HepG2 (cell line): Measurements from ENCODE around the gene FALEC. TPM values are rescaled to one million over a fixed set of nuclear protein-coding genes. Genes with fewer than 3 reads are reported as not detected.

ENCODE experiments used
- ARNT2 ChIP-seq: sonication (generic); formaldehyde crosslinking; IDR thresholded peaks from 2 replicates; pipeline ENCODE4 v1.8.0; 2022; ENCODE audit warnings: mild to moderate bottlenecking, low read depth, missing genetic modification reagents, moderate library complexity
- EZH2 ChIP-seq: conservative IDR thresholded peaks from 2 replicates; pipeline ENCODE4 v1.6.1; 2012; ENCODE audit warnings: mild to moderate bottlenecking, low read depth, low read length, moderate library complexity
- FOSL1 ChIP-seq: sonication (generic); formaldehyde crosslinking; IDR thresholded peaks from 2 replicates; pipeline ENCODE4 v1.9.0; 2021; ENCODE audit warnings: missing genetic modification reagents, borderline replicate concordance
- MAFK ChIP-seq, 2 experiments: IDR thresholded peaks in 1 of 2; conservative IDR thresholded peaks in 1 of 2; 2 replicates each; pipeline ENCODE4 v1.6.1; 2011; ENCODE audit warnings: improper control_type of control experiment in 2 of 2, low read length in 2 of 2
- NONO ChIP-seq, 2 experiments: fragments of 450-650 bp in 1 of 2; sonication (generic) in 1 of 2; formaldehyde crosslinking in 1 of 2; IDR thresholded peaks in 1 of 2; conservative IDR thresholded peaks in 1 of 2; 2 replicates each; pipeline versions ENCODE4 v1.6.1 to v1.8.0; 2017 to 2022; ENCODE audit warnings: mild to moderate bottlenecking in 1 of 2, missing genetic modification reagents in 1 of 2, moderate library complexity in 1 of 2
- PHB2 ChIP-seq: fragments of 450-650 bp; IDR thresholded peaks from 2 replicates; pipeline ENCODE4 v1.6.1; 2018; ENCODE audit not compliant: partially characterized antibody
- REST ChIP-seq, 2 experiments: IDR thresholded peaks; 2 replicates each; pipeline ENCODE4 v1.6.1; 2011 to 2012; ENCODE audit warnings: low read length in 2 of 2, borderline replicate concordance in 1 of 2, low read depth in 1 of 2, mild to moderate bottlenecking in 1 of 2, moderate library complexity in 1 of 2
- SATB2 ChIP-seq: sonication (generic); formaldehyde crosslinking; IDR thresholded peaks from 2 replicates; pipeline ENCODE4 v1.5.0; 2020; ENCODE audit warnings: missing genetic modification reagents
- SNAPC5 ChIP-seq: sonication (generic); formaldehyde crosslinking; IDR thresholded peaks from 2 replicates; pipeline ENCODE4 v1.8.1; 2023; ENCODE audit warnings: mild to moderate bottlenecking, missing genetic modification reagents, borderline replicate concordance
- SSRP1 ChIP-seq: IDR thresholded peaks from 2 replicates; pipeline ENCODE4 v1.6.1; 2016; ENCODE audit warnings: control low read depth
- TEAD2 ChIP-seq: sonication (generic); formaldehyde crosslinking; IDR thresholded peaks from 2 replicates; pipeline ENCODE4 v1.9.0; 2021; ENCODE audit warnings: missing genetic modification reagents
- U2AF2 ChIP-seq: fragments of 200-400 bp; formaldehyde crosslinking; IDR thresholded peaks from 2 replicates; pipeline ENCODE4 v1.6.1; 2017; ENCODE audit warnings: low read depth, mild to moderate bottlenecking, low read length
- ZFP36L2 ChIP-seq: sonication (generic); formaldehyde crosslinking; IDR thresholded peaks from 2 replicates; pipeline ENCODE4 v1.4.0; 2020; ENCODE audit warnings: missing genetic modification reagents
- ZNF10 ChIP-seq: sonication (generic); formaldehyde crosslinking; IDR thresholded peaks from 2 replicates; pipeline ENCODE4 v1.4.0; 2020; ENCODE audit warnings: mild to moderate bottlenecking, low read depth, missing genetic modification reagents, borderline replicate concordance
- ZNF205 ChIP-seq: IDR thresholded peaks from 2 replicates; pipeline ENCODE4 v1.6.1; 2018; ENCODE audit warnings: missing biosample characterization, missing genetic modification reagents
- ZNF253 ChIP-seq: sonication (generic); formaldehyde crosslinking; IDR thresholded peaks from 2 replicates; pipeline ENCODE4 v1.8.0; 2022; ENCODE audit warnings: mild to moderate bottlenecking, missing genetic modification reagents, borderline replicate concordance
- ZNF484 ChIP-seq: sonication (generic); formaldehyde crosslinking; IDR thresholded peaks from 2 replicates; pipeline ENCODE4 v1.5.1; 2020; ENCODE audit warnings: mild to moderate bottlenecking, low read depth, missing genetic modification reagents, borderline replicate concordance
- ZNF496 ChIP-seq: sonication (generic); formaldehyde crosslinking; IDR thresholded peaks from 2 replicates; pipeline ENCODE4 v1.8.1; 2023; ENCODE audit warnings: mild to moderate bottlenecking, moderate library complexity, missing genetic modification reagents; ENCODE audit not compliant: insufficient replicate concordance
- ZNF556 ChIP-seq: sonication (generic); formaldehyde crosslinking; IDR thresholded peaks from 2 replicates; pipeline ENCODE4 v1.4.0; 2020; ENCODE audit warnings: mild to moderate bottlenecking, missing genetic modification reagents, borderline replicate concordance
- ZNF557 ChIP-seq: sonication (generic); formaldehyde crosslinking; IDR thresholded peaks from 2 replicates; pipeline ENCODE4 v1.4.0; 2020; ENCODE audit warnings: missing genetic modification reagents
- ZNF562 ChIP-seq: sonication (generic); formaldehyde crosslinking; IDR thresholded peaks from 2 replicates; pipeline ENCODE4 v1.8.0; 2022; ENCODE audit warnings: missing genetic modification reagents, borderline replicate concordance
- ZNF652 ChIP-seq: IDR thresholded peaks from 2 replicates; pipeline ENCODE4 v1.6.1; 2016; ENCODE audit warnings: low read depth, borderline replicate concordance
- ZNF780A ChIP-seq: sonication (generic); formaldehyde crosslinking; IDR thresholded peaks from 2 replicates; pipeline ENCODE4 v1.8.0; 2022; ENCODE audit warnings: mild to moderate bottlenecking, missing genetic modification reagents, moderate library complexity
- ZNF83 ChIP-seq: sonication (generic); formaldehyde crosslinking; IDR thresholded peaks from 2 replicates; pipeline ENCODE4 v1.4.0; 2020; ENCODE audit warnings: missing genetic modification reagents, mild to moderate bottlenecking, borderline replicate concordance
- polyA plus RNA-seq, 8 experiments: library from polyadenylated mRNA; depleted of rRNA in 3 of 8; stranded (reverse) in 7 of 8; unstranded in 1 of 8; fragments of >200 nt; fragmentation: Illumina TruSeq in 4 of 8; extraction: Trizol in 4 of 8; gene quantifications; 2 replicates each; pipeline versions ENCODE4 v1.2.1 to v1.2.3, GENCODE V29; 2011 to 2016; ENCODE audit warnings: low read depth in 4 of 8, missing spikeins in 1 of 8, mixed read lengths in 1 of 8; ENCODE audit not compliant: insufficient read depth in 1 of 8
- total RNA-seq, 5 experiments: library from RNA; depleted of rRNA; stranded (reverse); fragments of >200 nt; fragmentation: Illumina TruSeq; extraction: Trizol; gene quantifications; 2 replicates each; pipeline ENCODE4 v1.2.3, GENCODE V29; 2016; ENCODE audit warnings: low read depth in 1 of 5
- TF ChIP-seq, protein P1 (sequence below): sonication (generic); formaldehyde crosslinking; IDR thresholded peaks from 2 replicates; pipeline ENCODE4 v1.5.0; 2020; ENCODE audit warnings: mild to moderate bottlenecking, missing genetic modification reagents, borderline replicate concordance

FALEC gene
- total and polyA plus RNA-seq, 2 of the 13 experiments (the other 11 are each of a cell fraction or from before 2014, with no cell fraction given), result 0.33 to 0.71 TPM

GRCh38 chr1:150552128-150552910 lies 36.8 kb downstream of the FALEC start (continued):
- TF ChIP-seq REST (IDR thresholded peaks at IDR 0.05; ENCODE audit: borderline replicate concordance in 1 of 2, low read depth in 1 of 2, low read length in 2 of 2) (no peak; a peak in 3 of 4 replicates), EZH2 (no peak), TEAD2 (no peak), SATB2 (CRISPR knock-in tag) (no peak), MAFK (conservative IDR thresholded peaks at IDR 0.05 in 1 of 2, IDR thresholded peaks at IDR 0.05 in 1 of 2; ENCODE audit: low read length in 2 of 2) (no peak), ZNF780A (CRISPR knock-in tag) (no peak), ZFP36L2 (CRISPR knock-in tag) (no peak), ZNF557 (CRISPR knock-in tag) (no peak), ZNF205 (CRISPR knock-in tag) (peak; percentile 48; the same call in 1 of the 2 replicates), NONO (IDR thresholded peaks at IDR 0.05) (no peak), NONO (CRISPR knock-in tag; conservative IDR thresholded peaks at IDR 0.05) (0 out of 2 replicates have a peak, but pooled peaks have one; percentile 24), ZNF83 (CRISPR knock-in tag) (no peak), ZNF556 (CRISPR knock-in tag) (peak; percentile 49; the same call in 1 of the 2 replicates), FOSL1 (CRISPR knock-in tag) (no peak), PHB2 (no peak), ZNF10 (CRISPR knock-in tag) (no peak), ZNF484 (CRISPR knock-in tag) (no peak), ZNF652 (CRISPR knock-in tag) (peak; percentile 29; the same call in 1 of the 2 replicates), ARNT2 (CRISPR knock-in tag) (no peak), SNAPC5 (CRISPR knock-in tag) (no peak), U2AF2 (no peak), ZNF253 (CRISPR knock-in tag) (no peak), SSRP1 (CRISPR knock-in tag) (no peak), ZNF496 (CRISPR knock-in tag) (no peak), ZNF562 (CRISPR knock-in tag) (no peak)
- TF ChIP-seq, protein P1, sequence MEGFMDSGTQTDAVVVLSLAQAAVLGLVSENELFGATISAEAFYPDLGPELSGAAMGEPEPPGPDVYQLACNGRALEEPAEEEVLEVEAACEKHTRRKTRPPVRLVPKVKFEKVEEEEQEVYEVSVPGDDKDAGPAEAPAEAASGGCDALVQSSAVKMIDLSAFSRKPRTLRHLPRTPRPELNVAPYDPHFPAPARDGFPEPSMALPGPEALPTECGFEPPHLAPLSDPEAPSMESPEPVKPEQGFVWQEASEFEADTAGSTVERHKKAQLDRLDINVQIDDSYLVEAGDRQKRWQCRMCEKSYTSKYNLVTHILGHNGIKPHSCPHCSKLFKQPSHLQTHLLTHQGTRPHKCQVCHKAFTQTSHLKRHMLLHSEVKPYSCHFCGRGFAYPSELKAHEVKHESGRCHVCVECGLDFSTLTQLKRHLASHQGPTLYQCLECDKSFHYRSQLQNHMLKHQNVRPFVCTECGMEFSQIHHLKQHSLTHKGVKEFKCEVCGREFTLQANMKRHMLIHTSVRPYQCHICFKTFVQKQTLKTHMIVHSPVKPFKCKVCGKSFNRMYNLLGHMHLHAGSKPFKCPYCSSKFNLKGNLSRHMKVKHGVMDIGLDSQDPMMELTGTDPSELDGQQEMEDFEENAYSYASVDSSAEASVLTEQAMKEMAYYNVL (CRISPR knock-in tag), result no peak
